Aorta (tissue), 5 donors: ENCODE measurements around the gene LPIN2. TPM values are rescaled to one million over a fixed set of nuclear protein-coding genes. Genes with fewer than 3 reads are reported as not detected.

Experiments
- ATAC-seq: fragments of 200-7000 bp; cut with Tn5 transposase; one replicate; pipeline ENCODE4 v1.9.1; 2022; ENCODE audit warnings: moderate library complexity; ENCODE audit not compliant: low FRiP score
- DNase-seq, 2 donors: peaks; one replicate each; pipeline ENCODE4 v3.0.0-alpha.2; 2020
- H3K27ac ChIP-seq, 2 donors: one replicate each; pipeline ENCODE4 v1.5.1; 2013; ENCODE audit warnings: low read length in 2 of 2, mild to moderate bottlenecking in 2 of 2, moderate library complexity in 2 of 2, control low read depth in 1 of 2, inconsistent platforms in 1 of 2, low read depth in 1 of 2
- H3K27me3 ChIP-seq, 2 donors: one replicate each; pipeline ENCODE4 v1.6.1; 2013; ENCODE audit warnings: control low read depth in 1 of 2, low read length in 1 of 2, mild to moderate bottlenecking in 1 of 2, moderate library complexity in 1 of 2; ENCODE audit not compliant: insufficient read depth in 2 of 2, control insufficient read depth in 1 of 2
- H3K36me3 ChIP-seq, 2 donors: one replicate each; pipeline ENCODE4 v1.6.1; 2013; ENCODE audit warnings: control low read depth in 1 of 2, low read length in 1 of 2, mild to moderate bottlenecking in 1 of 2; ENCODE audit not compliant: insufficient read depth in 2 of 2, control insufficient read depth in 1 of 2
- H3K4me1 ChIP-seq, 2 donors: one replicate each; pipeline ENCODE4 v1.6.1; 2013; ENCODE audit warnings: low read length in 2 of 2, control low read depth in 1 of 2, mild to moderate bottlenecking in 1 of 2, moderate library complexity in 1 of 2; ENCODE audit not compliant: insufficient read depth in 2 of 2, control insufficient read depth in 1 of 2
- H3K4me3 ChIP-seq, 2 donors: one replicate each; pipeline ENCODE4 v1.5.1; 2013; ENCODE audit warnings: low read length in 2 of 2, control low read depth in 1 of 2, mild to moderate bottlenecking in 1 of 2
- H3K9me3 ChIP-seq: one replicate; pipeline ENCODE4 v1.6.1; 2013; ENCODE audit warnings: mild to moderate bottlenecking, low read length; ENCODE audit not compliant: control insufficient read depth
- WGBS, 2 donors: extraction: QIAGEN DNeasy Blood & Tissue Kit; methylation state at CpG; one replicate each; pipeline ENCODE4 v1.1.7; 2013; 5-methylcytosine and 5-hydroxymethylcytosine counted together
- intact Hi-C, 2 donors: fragments of 100-400 bp; cut with DNase I; formaldehyde crosslinking; loops; one replicate each; pipeline versions ENCODE4 v1.14.2 to v1.15.0; 2022
- polyA plus RNA-seq, 2 donors: library from polyadenylated mRNA; stranded (reverse); fragments of 200-250 nt; gene quantifications; one replicate each; pipeline ENCODE4 v1.2.3, GENCODE V29; 2013
- total RNA-seq, 2 donors: library from RNA; stranded (reverse); fragmentation: NEBNext Ultra II Directional; extraction: Animal tissue kit (Norgen Biotek cat#: 25700); gene quantifications; one replicate each; pipeline ENCODE4 v1.2.1, GENCODE V29; 2021
- donor health status: healthy with polysubstance abuse.
- donor health status: Bipolar disorder and iron deficiency.
- donor health status: DM: no; HTN: no; CAD: no.
- donor health status: DM: no; HTN: no; CAD: no.
- donor health status: DM: yes; HTN: yes; CAD: no.

Gene LPIN2
- total and polyA plus RNA-seq, 4 donors = 9.1 to 42.4 (median 25.7) TPM

DNA sequence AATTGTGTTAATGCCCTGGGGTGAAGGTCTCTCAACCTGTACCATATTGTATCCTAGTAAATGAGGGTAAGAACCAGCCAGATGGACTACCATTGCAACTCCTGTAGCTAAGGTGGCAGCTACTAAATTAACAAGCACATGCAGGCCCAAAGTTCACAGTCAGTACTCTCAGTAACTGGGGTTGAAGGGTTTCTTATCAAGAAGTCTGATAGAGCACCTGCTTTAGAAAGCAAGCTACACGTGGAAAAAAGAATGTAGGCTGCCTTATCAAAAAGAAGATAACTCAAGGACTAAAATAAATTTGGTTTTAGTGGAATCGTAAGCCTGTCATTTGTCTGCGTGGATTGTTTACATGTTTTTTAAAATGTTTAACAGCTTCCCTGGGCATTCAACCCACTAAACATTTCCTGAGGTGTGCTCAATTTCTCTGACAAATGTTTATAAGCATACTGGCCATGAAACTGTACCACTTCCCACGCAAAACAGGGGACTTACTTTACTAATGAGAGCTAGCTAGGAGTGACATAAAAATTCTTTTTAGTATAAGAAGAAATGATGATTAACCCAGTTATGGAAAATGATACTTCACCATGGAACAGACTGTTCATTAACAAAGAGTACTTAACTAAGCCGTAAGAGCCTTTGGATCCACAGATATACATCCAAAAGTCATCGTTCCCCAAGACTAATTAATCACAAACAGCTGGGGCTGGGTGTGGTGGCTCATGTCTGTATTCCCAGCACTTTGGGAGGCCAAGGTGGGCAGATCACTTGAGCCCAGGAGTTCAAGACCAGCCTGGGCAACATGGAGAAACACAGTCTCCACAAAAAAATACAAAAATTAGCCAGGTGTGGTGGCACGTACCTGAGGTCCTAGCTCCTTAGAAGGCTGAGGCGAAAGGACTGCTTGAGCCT is 36.5 kb downstream of the LPIN2 start:
- Histone ChIP-seq H3K36me3 (no peaks in the 10 kb centered on the region), H3K27me3 (no peaks in the 10 kb centered on the region), H3K4me3 (no peak overlapping the region), H3K9me3 (no peaks in the 10 kb centered on the region), H3K4me1 (peaks cover 3 to 13% of the 10 kb centered on the region in 2 donors), H3K27ac (no peak overlapping the region)
- DNase-seq (no peak), ATAC-seq (no peak)
- intact Hi-C loops = no loop called here
- 82 to 83% methylated on average over 8 of the region's 8 CpGs for WGBS, 2 donors

DNA sequence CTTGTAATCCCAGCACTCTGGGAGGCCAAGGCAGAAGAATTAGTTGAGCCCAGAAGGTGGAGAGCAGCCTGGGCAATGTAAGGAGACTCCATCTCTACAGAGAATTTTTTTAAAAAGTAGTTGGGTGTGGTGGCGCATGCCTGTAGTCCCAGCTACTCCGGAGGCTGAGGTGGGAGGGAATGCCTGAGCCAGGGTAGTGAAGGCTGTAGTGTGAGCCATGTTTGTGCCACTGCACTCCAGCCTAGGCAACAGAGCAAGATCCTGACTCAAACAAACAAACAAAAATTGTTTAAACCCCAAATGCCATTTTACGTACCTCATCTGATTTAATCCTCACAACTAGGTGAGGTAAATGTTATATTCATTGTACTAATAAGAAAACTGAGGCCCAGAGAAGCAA is 38.2 kb downstream of the LPIN2 start:
- Histone ChIP-seq H3K9me3 (no peaks in the 10 kb centered on the region), H3K27ac (no peak overlapping the region), H3K27me3 (no peaks in the 10 kb centered on the region), H3K4me3 (no peak overlapping the region), H3K36me3 (no peaks in the 10 kb centered on the region), H3K4me1 (peaks cover 0 to 7% of the 10 kb centered on the region in 2 donors)
- ATAC-seq (no peak), DNase-seq (no peak)
- 93% methylated on average over 3 of the region's 3 CpGs for WGBS, 2 donors
- intact Hi-C loops = no loop called here

DNA sequence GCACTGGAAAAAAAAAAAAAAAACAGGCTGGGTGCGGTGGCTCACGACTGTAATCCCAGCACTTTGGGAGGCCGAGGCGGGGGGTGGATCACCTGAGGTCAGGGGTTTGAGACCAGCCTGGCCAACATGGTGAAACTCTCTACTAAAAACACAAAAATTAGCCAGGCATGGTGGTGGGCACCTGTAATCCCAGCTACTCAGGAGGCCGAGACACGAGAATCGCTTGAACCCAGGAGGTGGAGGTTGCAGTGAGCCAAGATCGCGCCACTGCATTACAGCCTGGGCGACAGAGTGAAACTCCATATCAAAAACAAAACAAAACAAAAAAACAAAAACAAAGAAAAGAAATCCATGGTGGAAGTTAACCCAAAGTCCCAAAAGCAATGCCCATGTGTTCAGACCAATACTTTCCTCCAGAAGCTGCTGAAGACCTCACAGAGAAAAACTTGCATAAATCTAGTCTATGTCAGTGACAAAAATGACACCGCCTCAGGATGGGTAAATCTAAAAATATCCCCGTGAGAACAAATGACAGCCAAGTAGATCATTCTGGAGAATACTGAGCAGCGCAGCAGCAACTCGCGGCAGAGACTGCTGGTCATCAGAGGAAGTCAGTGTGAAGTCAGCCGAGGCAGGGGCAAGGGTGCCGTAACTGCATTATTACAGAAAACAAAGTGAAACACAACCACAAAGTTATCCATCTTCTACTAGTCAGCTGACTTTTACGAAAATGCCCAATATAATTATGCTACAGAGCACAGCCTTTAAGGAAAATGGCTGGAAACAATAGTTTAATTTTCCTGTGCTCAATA is 41.0 kb downstream of the LPIN2 start:
- Histone ChIP-seq H3K27ac (no peak overlapping the region), H3K27me3 (no peaks in the 10 kb centered on the region), H3K4me1 (peaks cover 0 to 2% of the 10 kb centered on the region in 2 donors), H3K4me3 (peak overlapping the region in 1 of 2 donors; percentile 42), H3K9me3 (no peaks in the 10 kb centered on the region), H3K36me3 (no peaks in the 10 kb centered on the region)
- intact Hi-C loops = no loop called here
- 62 to 66% methylated on average over 18 of the region's 18 CpGs for WGBS, 2 donors
- DNase-seq (peak in 1 of 2 donors; percentile 82), ATAC-seq (peak; percentile 72)

DNA sequence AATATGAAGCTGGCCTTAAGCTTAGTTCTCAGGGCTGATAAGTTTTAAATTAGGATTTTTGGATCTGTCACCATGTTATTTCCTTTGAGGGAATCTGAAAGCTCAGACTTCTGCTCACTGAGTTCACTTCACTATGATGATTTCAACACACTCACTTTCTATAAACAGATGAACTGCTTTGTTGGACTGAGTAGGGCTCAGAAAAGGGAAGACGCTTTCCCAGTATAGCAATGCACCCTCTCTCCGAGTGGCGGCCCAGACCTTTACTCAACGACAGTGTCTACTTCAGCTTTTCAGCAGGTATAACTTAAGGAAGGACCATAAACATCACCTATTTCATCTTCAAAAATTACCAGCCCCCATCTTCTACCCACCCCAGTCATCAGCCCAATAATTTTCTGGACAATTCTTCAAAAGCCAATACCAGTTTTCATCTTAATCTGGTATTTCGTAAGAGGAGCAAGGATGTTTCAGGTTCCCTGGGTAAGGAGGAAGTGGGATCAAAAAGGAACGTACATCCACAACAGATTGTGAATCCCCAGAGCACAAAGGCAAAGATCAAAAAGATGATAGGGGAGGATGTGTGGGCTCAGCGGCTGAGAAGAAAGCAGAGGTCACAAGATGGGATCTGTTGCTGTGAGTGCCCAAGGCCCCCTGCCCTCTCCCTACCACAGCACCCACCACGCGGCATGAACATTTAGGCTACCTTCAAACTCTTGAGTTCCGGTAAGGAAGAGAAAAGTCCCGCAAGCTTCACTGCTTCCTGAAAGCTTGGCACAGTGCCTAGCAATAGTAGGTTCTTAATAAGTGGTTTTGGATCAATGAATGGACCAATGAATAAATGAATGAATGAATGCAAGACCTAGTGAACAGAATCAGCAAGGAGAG is 41.9 kb downstream of the LPIN2 start:
- 92% methylated on average over 11 of the region's 11 CpGs for WGBS, 2 donors
- Histone ChIP-seq H3K4me1 (peaks cover 0 to 2% of the 10 kb centered on the region in 2 donors), H3K27me3 (no peaks in the 10 kb centered on the region), H3K36me3 (no peaks in the 10 kb centered on the region), H3K27ac (no peak overlapping the region), H3K4me3 (peak overlapping the region in 1 of 2 donors; percentile 19), H3K9me3 (no peaks in the 10 kb centered on the region)
- intact Hi-C loops = no loop called here
- ATAC-seq (peak; percentile 79), DNase-seq (no peak)

DNA sequence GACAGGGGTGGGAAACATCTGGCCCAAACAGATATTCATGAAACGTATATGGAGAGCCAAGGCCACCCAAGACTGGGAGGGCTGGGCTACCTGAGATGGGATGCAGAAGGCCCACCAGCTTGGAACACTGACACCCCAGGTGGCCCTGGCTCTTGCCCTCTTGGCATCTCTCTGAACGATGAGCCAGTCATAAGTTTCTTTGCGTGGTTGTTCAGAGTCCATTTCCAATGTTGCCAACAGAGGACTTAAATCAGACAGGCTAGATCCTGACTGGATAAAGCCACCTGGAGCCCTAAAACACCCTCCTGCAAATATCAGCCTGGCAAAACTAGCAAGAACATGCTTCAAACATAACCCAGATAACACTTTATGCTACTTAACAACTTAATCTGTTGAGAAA is 42.6 kb downstream of the LPIN2 start:
- H3K4me1 ChIP-seq = peaks cover 0 to 2% of the 10 kb centered on the region in 2 donors
- no peak overlapping the region for H3K4me3 ChIP-seq
- no peak for ATAC-seq
- 87 to 90% methylated on average over 3 of the region's 3 CpGs for WGBS, 2 donors
- no peak for DNase-seq
- no peaks in the 10 kb centered on the region for H3K36me3 ChIP-seq
- intact Hi-C loops = no loop called here
- H3K27ac ChIP-seq = no peak overlapping the region
- H3K9me3 ChIP-seq = no peaks in the 10 kb centered on the region
- no peaks in the 10 kb centered on the region for H3K27me3 ChIP-seq

DNA sequence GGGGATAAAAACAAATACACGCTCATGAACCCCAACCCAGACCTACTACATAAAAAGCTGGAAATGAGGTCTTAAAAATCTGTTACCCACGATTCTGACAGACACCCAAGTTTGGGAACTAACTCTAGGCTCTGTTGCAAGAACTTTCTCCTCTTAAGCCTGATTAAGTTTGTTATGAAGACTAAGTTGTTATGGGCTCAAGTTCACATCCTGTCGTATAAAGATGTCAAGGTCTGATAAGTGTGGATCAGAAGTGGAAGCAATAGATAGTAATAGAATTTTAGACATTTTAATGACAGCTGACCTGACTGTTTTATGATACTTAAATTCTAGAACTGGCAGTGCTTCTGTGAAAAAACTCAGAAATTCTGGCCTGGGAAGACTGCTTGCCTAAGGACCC is 43.2 kb downstream of the LPIN2 start:
- intact Hi-C loops = no loop called here
- peaks cover 0 to 2% of the 10 kb centered on the region in 2 donors for H3K4me1 ChIP-seq
- no peak overlapping the region for H3K27ac ChIP-seq
- DNase-seq = no peak
- no peak for ATAC-seq
- WGBS, 2 donors = 74% methylated on average over 3 of the region's 3 CpGs
- no peak overlapping the region for H3K4me3 ChIP-seq
- no peaks in the 10 kb centered on the region for H3K36me3 ChIP-seq
- H3K27me3 ChIP-seq = no peaks in the 10 kb centered on the region
- no peaks in the 10 kb centered on the region for H3K9me3 ChIP-seq

DNA sequence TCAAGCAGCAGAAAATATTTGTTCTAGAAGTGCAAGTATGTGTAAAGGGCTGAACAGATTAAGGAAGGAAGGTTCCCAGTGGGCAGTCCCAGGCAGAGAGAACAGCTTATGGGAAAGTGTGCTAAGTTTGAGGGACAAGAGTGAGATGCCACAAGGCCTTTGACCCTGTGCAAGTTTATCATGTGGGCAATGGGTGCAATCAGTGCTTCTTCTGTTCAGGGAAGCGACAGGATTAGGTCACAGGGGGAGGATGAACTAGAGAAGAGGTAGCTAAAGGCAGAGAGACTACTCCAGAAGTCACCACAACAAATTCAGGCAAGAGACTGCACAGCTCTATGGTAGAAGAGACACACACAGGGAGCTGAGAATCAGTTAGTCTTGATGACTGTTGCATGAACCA is 44.3 kb downstream of the LPIN2 start:
- Histone ChIP-seq H3K36me3 (no peaks in the 10 kb centered on the region), H3K9me3 (no peaks in the 10 kb centered on the region), H3K4me3 (no peak overlapping the region), H3K4me1 (peaks cover 0 to 3% of the 10 kb centered on the region in 2 donors), H3K27ac (peak overlapping the region in 1 of 2 donors; percentile 38), H3K27me3 (no peaks in the 10 kb centered on the region)
- DNase-seq (no peak), ATAC-seq (no peak)
- intact Hi-C loops = no loop called here
- 89% methylated on average over 1 of the region's 1 CpG for WGBS, 2 donors

DNA sequence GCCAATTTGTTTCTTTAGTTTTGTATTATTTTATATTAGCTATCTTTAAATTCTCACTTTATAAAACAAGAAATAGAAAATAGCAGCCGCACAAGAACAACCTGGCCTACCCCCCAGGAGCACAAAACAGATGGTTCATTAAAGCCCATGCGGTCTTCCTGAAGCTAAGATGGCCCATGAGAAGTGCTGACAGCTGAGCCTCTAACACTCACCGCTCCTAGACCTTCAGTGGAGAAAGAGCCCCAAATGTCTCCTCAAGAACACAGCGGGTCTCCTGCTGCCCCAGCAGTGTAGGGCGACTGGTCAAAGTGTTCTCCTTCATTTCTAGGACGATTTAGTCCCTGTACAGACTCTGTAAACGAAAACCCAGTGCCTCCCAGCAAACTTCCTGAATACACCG is 45.1 kb downstream of the LPIN2 start:
- ATAC-seq (no peak), DNase-seq (no peak)
- Histone ChIP-seq H3K9me3 (no peaks in the 10 kb centered on the region), H3K27ac (no peak overlapping the region), H3K36me3 (no peaks in the 10 kb centered on the region), H3K27me3 (no peaks in the 10 kb centered on the region), H3K4me1 (peaks cover 0 to 3% of the 10 kb centered on the region in 2 donors), H3K4me3 (no peak overlapping the region)
- intact Hi-C loops = no loop called here
- 83 to 87% methylated on average over 8 of the region's 8 CpGs for WGBS, 2 donors
